Right lobe of liver (tissue), 6 donors: ENCODE measurements around the gene CST3. TPM values are rescaled to one million over a fixed set of nuclear protein-coding genes. Genes with fewer than 3 reads are reported as not detected.
A peak's percentile ranks its signal among the peaks of the same experiment; 100 is the strongest.
"Not testable (repeated sequence)": the region's sequence is repeated elsewhere in the genome, so short reads cannot be mapped to it uniquely, and the experiment has no call there.

Experiments used
- ATAC-seq, 4 donors: fragments of 200-7000 bp; cut with Tn5 transposase; one replicate each; pipeline ENCODE4 v1.9.1; 2020; ENCODE audit warnings: mild to moderate bottlenecking in 4 of 4, moderate library complexity in 4 of 4
- DNase-seq, 3 donors: peaks; one replicate each; pipeline ENCODE4 v3.0.0-alpha.2; 2020
- H3K27ac ChIP-seq, 3 donors: fragments of 200-600 bp; one replicate each; pipeline ENCODE4 v1.8.0; 2022
- H3K27me3 ChIP-seq, 2 donors: fragments of 200-600 bp; one replicate each; pipeline ENCODE4 v1.8.0; 2022
- H3K36me3 ChIP-seq, 4 donors: fragments of 200-600 bp; sonication (generic) in 1 of 4; one replicate each; pipeline versions ENCODE4 v1.5.1 to v1.8.0; 2017 to 2022; ENCODE audit warnings: control low read depth in 1 of 4
- H3K4me1 ChIP-seq, 4 donors: fragments of 200-600 bp; sonication (generic) in 1 of 4; one replicate each; pipeline versions ENCODE4 v1.5.1 to v1.8.0; 2017 to 2022; ENCODE audit warnings: control low read depth in 1 of 4
- H3K4me3 ChIP-seq, 3 donors: fragments of 200-600 bp; one replicate each; pipeline ENCODE4 v1.8.0; 2022
- H3K9me3 ChIP-seq, 4 donors: fragments of 200-600 bp; sonication (generic) in 1 of 4; one replicate each; pipeline versions ENCODE4 v1.5.1 to v1.8.0; 2017 to 2022; ENCODE audit warnings: control low read depth in 1 of 4
- CTCF ChIP-seq, 4 donors: fragments of 200-600 bp in 3 of 4; fragments of 450-650 bp in 1 of 4; IDR thresholded peaks; one replicate each; pipeline versions ENCODE4 v1.5.1 to v1.8.0; 2016 to 2022; ENCODE audit warnings: antibody characterized with exemption in 4 of 4, mild to moderate bottlenecking in 2 of 4
- POLR2A ChIP-seq: fragments of 450-650 bp; IDR thresholded peaks from one replicate; pipeline ENCODE4 v1.6.1; 2017; ENCODE audit warnings: antibody characterized with exemption, mild to moderate bottlenecking
- WGBS: methylation state at CpG from one replicate; pipeline ENCODE4 v1.1.6; 2018; ENCODE audit warnings: low coverage, low lambda C conversion rate; ENCODE audit not compliant: insufficient coverage; ENCODE audit errors: missing lambda C conversion rate; 5-methylcytosine and 5-hydroxymethylcytosine counted together
- intact Hi-C, 2 donors: fragments of 100-400 bp; cut with DNase I; formaldehyde crosslinking; loops; one replicate each; pipeline versions ENCODE4 v1.11.2 to v1.14.1; 2022
- long read RNA-seq: library from polyadenylated mRNA; unstranded; transcript quantifications from one replicate; pipeline ENCODE4 v2.0.0, GENCODE V29; 2019
- total RNA-seq, 6 experiments: library from RNA; depleted of rRNA in 2 of 6; stranded (reverse); fragments of >200 nt in 2 of 6; fragmentation: NEBNext Ultra II Directional in 3 of 6; extraction: Animal tissue kit (Norgen Biotek cat#: 25700) in 3 of 6; gene quantifications; one replicate each; pipeline versions ENCODE4 v1.1.0 to v1.2.4, GENCODE V29; 2016 to 2023
- donor health status: DM: no; HTN: yes; CAD: no.
- donor health status: DM: no; HTN: no; CAD: no.
- donor health status: DM: no; HTN: no; CAD: no.
- donor health status: DM: no; HTN: yes; CAD: no.
- donor health status: DM: no; HTN: yes; CAD: no.

The CST3 gene
- 1,000 to 10,000 TPM in 1 of 6 experiments, 100 to 1,000 TPM in 5; 504 to 1,394 (median 638) TPM for total RNA-seq
- long read RNA-seq, transcript CST3-201 (3 exons, 873 nt), result major isoform, 415 of 425 reads
- long read RNA-seq, partial matches to known transcripts, result 5 of 425 reads
- long read RNA-seq, other reads (novel, unspliced or antisense), result 3 of 425 reads

- peak within 1 kb of the TSS; percentile 84 to 99 (median 95) for H3K4me3 ChIP-seq
- DNase-seq (peak; percentile 94 to 95 (median 95)), ATAC-seq (peak; percentile 80 to 85 (median 84))
- peak; percentile 94 for TF ChIP-seq POLR2A
- TF ChIP-seq CTCF (IDR thresholded peaks at IDR 0.05), result no peak
- peak within 1 kb of the TSS; percentile 89 to 94 (median 91) for H3K27ac ChIP-seq
- no peaks in the 10 kb centered on the region for H3K9me3 ChIP-seq
- peaks cover 0 to 20% (median 12%) of the 10 kb centered on the region in 4 donors for H3K4me1 ChIP-seq
- intact Hi-C loops, result no loop called here
- H3K36me3 ChIP-seq, result peaks cover 0 to 19% (median 8%) of the 10 kb centered on the region in 4 donors
- H3K27me3 ChIP-seq, result no peaks in the 10 kb centered on the region
- 2% methylated on average over 33 of the region's 92 CpGs for WGBS
Observed at GRCh38 chr20:23637282-23638221, at the start of gene CST3. TSS of gene CST3 (minus strand) at chr20:23637955. CDS start at chr20:23637862, 93 bp downstream.

- TF ChIP-seq CTCF (IDR thresholded peaks at IDR 0.05), result no peak
- TF ChIP-seq POLR2A, result no peak
- H3K4me1 ChIP-seq, result no peaks in the 10 kb centered on the region
- intact Hi-C loops, result no loop called here
- no peaks in the 10 kb centered on the region for H3K27me3 ChIP-seq
- no peaks in the 10 kb centered on the region for H3K36me3 ChIP-seq
- no CpG with 5 or more reads among the region's 4 CpGs for WGBS
- H3K27ac ChIP-seq, result no peak overlapping the region
- no peak for DNase-seq
- H3K4me3 ChIP-seq, result no peak overlapping the region
- H3K9me3 ChIP-seq, result no peaks in the 10 kb centered on the region
- ATAC-seq, result no peak
Observed at GRCh38 chr20:23686046-23686750, 48.4 kb upstream of the CST3 start.

GRCh38 chr20:23685529-23685896 is 47.8 kb upstream of the CST3 start:
- H3K36me3 ChIP-seq, H3K27me3 ChIP-seq, H3K9me3 ChIP-seq, H3K4me1 ChIP-seq, DNase-seq, intact Hi-C loops, H3K27ac ChIP-seq, ATAC-seq, H3K4me3 ChIP-seq: not testable (repeated sequence)
- 75% methylated on average over 2 of the region's 4 CpGs for whole genome bisulfite sequencing

- ATAC-seq (no peak), DNase-seq (no peak)
- no peaks in the 10 kb centered on the region for H3K27me3 ChIP-seq
- no peaks in the 10 kb centered on the region for H3K4me1 ChIP-seq
- no peak overlapping the region for H3K4me3 ChIP-seq
- 57% methylated on average over 2 of the region's 6 CpGs for WGBS
- H3K27ac ChIP-seq, result no peak overlapping the region
- intact Hi-C loops, result no loop called here
- TF ChIP-seq POLR2A (no peak), CTCF (IDR thresholded peaks at IDR 0.05) (no peak)
- no peaks in the 10 kb centered on the region for H3K9me3 ChIP-seq
- no peaks in the 10 kb centered on the region for H3K36me3 ChIP-seq
Observed at GRCh38 chr20:23684261-23684660, 46.5 kb upstream of the CST3 start.
